Skin of body (tissue), 2 donors: Measurements from ENCODE around the gene CYP27C1. TPM values are rescaled to one million over a fixed set of nuclear protein-coding genes. Genes with fewer than 3 reads are reported as not detected.
A peak's percentile ranks its signal among the peaks of the same experiment; 100 is the strongest.

Experiments used
- DNase-seq: peaks from one replicate; lab custom pipeline; 2025; lab: John Stamatoyannopoulos, UW
- total RNA-seq: library from RNA; depleted of rRNA; stranded (reverse); fragments of >200 nt; gene quantifications from one replicate; pipeline ENCODE4 v1.2.3, GENCODE V29; 2014

CYP27C1 gene
- total RNA-seq, 1 donor from 2014 or later = 4.3 TPM

GRCh38 chr2:127154396-127154795, 65.7 kb downstream of the CYP27C1 start:
- DNase-seq = no peak

GRCh38 chr2:127153691-127154158, 66.4 kb downstream of the CYP27C1 start:
- DNase-seq = no peak

- DNase-seq = no peak
Measured at GRCh38 chr2:127150996-127151395, 69.1 kb downstream of the CYP27C1 start.

- no peak for DNase-seq
Measured at GRCh38 chr2:127149384-127149783, 70.7 kb downstream of the CYP27C1 start.

- DNase-seq = peak; percentile 13
Measured at GRCh38 chr2:127146820-127147502, 73.1 kb downstream of the CYP27C1 start.

- DNase-seq = no peak
Measured at GRCh38 chr2:127146071-127146725, 73.9 kb downstream of the CYP27C1 start.

GRCh38 chr2:127145280-127145895, 74.7 kb downstream of the CYP27C1 start:
- DNase-seq = no peak

- DNase-seq = no peak
Measured at GRCh38 chr2:127143841-127144782, 76.0 kb downstream of the CYP27C1 start.

GRCh38 chr2:127142663-127143630, 77.2 kb downstream of the CYP27C1 start:
- DNase-seq = no peak

- DNase-seq = no peak
Measured at GRCh38 chr2:127140538-127140937, 79.6 kb downstream of the CYP27C1 start.

- DNase-seq = no peak
Measured at GRCh38 chr2:127139766-127140165, 80.3 kb downstream of the CYP27C1 start.

- no peak for DNase-seq
Measured at GRCh38 chr2:127138281-127138680, 81.8 kb downstream of the CYP27C1 start.

- no peak for DNase-seq
Measured at GRCh38 chr2:127137741-127138140, 82.4 kb downstream of the CYP27C1 start.

GRCh38 chr2:127137225-127137624, 82.9 kb downstream of the CYP27C1 start:
- no peak for DNase-seq

- no peak for DNase-seq
Measured at GRCh38 chr2:127134833-127135830, 85.0 kb downstream of the CYP27C1 start.

- no peak for DNase-seq
Measured at GRCh38 chr2:127134235-127134634, 85.9 kb downstream of the CYP27C1 start.
